Naive thymus-derived CD4-positive, alpha-beta T cell (primary cell): ENCODE data around the gene ABI3. TPM values are rescaled to one million over a fixed set of nuclear protein-coding genes. Genes with fewer than 3 reads are reported as not detected.
"Not testable (repeated sequence)": the region's sequence is repeated elsewhere in the genome, so short reads cannot be mapped to it uniquely, and the experiment has no call there.

Experiments used
- ATAC-seq: fragments of 150-1000 bp; cut with Tn5 transposase; 2 replicates; pipeline ENCODE4 v1.10.0; 2021; ENCODE audit warnings: mild to moderate bottlenecking, moderate library complexity
- CTCF ChIA-PET: fragments of 350-600 bp; sonication (Branson Sonifier 250); formaldehyde crosslinking; loops from one replicate; lab custom pipeline; 2021; ENCODE audit warnings: antibody characterized with exemption; lab: Charles Lee
- POLR2A ChIA-PET: fragments of 350-600 bp; sonication (Branson Sonifier 250); formaldehyde crosslinking; loops from one replicate; lab custom pipeline; 2021; ENCODE audit warnings: antibody characterized with exemption, inconsistent platforms; lab: Charles Lee
- DNase-seq, 9 donors: peaks; one replicate each; pipeline versions ENCODE4 v3.0.0 to v3.0.0-alpha.2; 2020 to 2022; ENCODE audit warnings: mixed read lengths in 1 of 9
- H3K27ac ChIP-seq: one replicate; pipeline ENCODE4 v1.7.0; 2013; ENCODE audit warnings: mild to moderate bottlenecking, low read depth, low read length, moderate library complexity
- H3K27me3 ChIP-seq, 2 donors: one replicate each; pipeline ENCODE4 v1.7.0; 2013; ENCODE audit warnings: low read length in 2 of 2, mild to moderate bottlenecking in 2 of 2, moderate library complexity in 2 of 2; ENCODE audit not compliant: control insufficient read depth in 2 of 2, insufficient read depth in 2 of 2
- H3K36me3 ChIP-seq, 3 experiments: 1 replicate in 2 of 3; 2 replicates in 1 of 3; pipeline ENCODE4 v1.7.0; 2013; ENCODE audit warnings: low read length in 3 of 3, mild to moderate bottlenecking in 3 of 3, moderate library complexity in 1 of 3; ENCODE audit not compliant: insufficient read depth in 3 of 3, control insufficient read depth in 2 of 3
- H3K4me1 ChIP-seq, 2 donors: one replicate each; pipeline ENCODE4 v1.7.0; 2013; ENCODE audit warnings: low read length in 2 of 2, mild to moderate bottlenecking in 2 of 2, moderate library complexity in 1 of 2; ENCODE audit not compliant: control insufficient read depth in 2 of 2, insufficient read depth in 2 of 2
- H3K4me3 ChIP-seq: 2 replicates; pipeline ENCODE4 v1.7.0; 2013; ENCODE audit warnings: mild to moderate bottlenecking, low read length
- H3K9me3 ChIP-seq, 3 experiments: 1 replicate in 2 of 3; 2 replicates in 1 of 3; pipeline ENCODE4 v1.7.0; 2013; ENCODE audit warnings: low read length in 3 of 3; ENCODE audit not compliant: control insufficient read depth in 2 of 3
- H3K27ac Mint-ChIP-seq, 9 donors: one replicate each; pipeline ENCODE4 v1.8.0; 2020 to 2022; ENCODE audit warnings: mixed read lengths in 9 of 9, mild to moderate bottlenecking in 8 of 9, moderate library complexity in 5 of 9, inconsistent platforms in 2 of 9
- H3K27me3 Mint-ChIP-seq, 5 donors: one replicate each; pipeline ENCODE4 v1.8.0; 2021 to 2022; ENCODE audit warnings: mixed read lengths in 5 of 5, mild to moderate bottlenecking in 1 of 5
- H3K36me3 Mint-ChIP-seq, 5 donors: one replicate each; pipeline ENCODE4 v1.8.0; 2020 to 2022; ENCODE audit warnings: mixed read lengths in 5 of 5, mild to moderate bottlenecking in 3 of 5, inconsistent platforms in 1 of 5
- H3K4me1 Mint-ChIP-seq, 7 donors: one replicate each; pipeline ENCODE4 v1.8.0; 2020 to 2022; ENCODE audit warnings: mixed read lengths in 7 of 7, mild to moderate bottlenecking in 3 of 7, inconsistent platforms in 1 of 7
- H3K4me3 Mint-ChIP-seq, 10 donors: one replicate each; pipeline ENCODE4 v1.8.0; 2020 to 2022; ENCODE audit warnings: mild to moderate bottlenecking in 10 of 10, mixed read lengths in 10 of 10, moderate library complexity in 6 of 10, inconsistent platforms in 2 of 10
- H3K9me3 Mint-ChIP-seq, 11 donors: one replicate each; pipeline ENCODE4 v1.8.0; 2020 to 2022; ENCODE audit warnings: mixed read lengths in 11 of 11, mild to moderate bottlenecking in 4 of 11, inconsistent platforms in 1 of 11, moderate library complexity in 1 of 11
- intact Hi-C, 2 donors: fragments of 100-400 bp; cut with micrococcal nuclease; formaldehyde crosslinking; loops; one replicate each; pipeline ENCODE4 v1.15.1; 2023
- polyA plus RNA-seq, 2 donors: library from polyadenylated mRNA; unstranded; fragments of 300-500 nt; fragmentation: Illumina TruSeq; gene quantifications; one replicate each; pipeline ENCODE4 v1.2.3, GENCODE V29; 2021
- total RNA-seq, 6 experiments: library from RNA in 5 of 6; stranded (reverse) in 5 of 6; gene quantifications; 1 replicate in 5 of 6; 2 replicates in 1 of 6; pipeline ENCODE4 v1.2.3 and lab custom pipeline; 2021 to 2026

The ABI3 gene
- total and polyA plus RNA-seq, 7 experiments from 2014 or later = 8.2 to 57.8 (median 15.0) TPM

- Histone ChIP-seq H3K27ac (no peak overlapping the region), H3K9me3 (no peaks in the 10 kb centered on the region), H3K4me1 (peaks cover 5 to 6% of the 10 kb centered on the region in 2 donors), H3K36me3 (no peaks in the 10 kb centered on the region), H3K27me3 (no peaks in the 10 kb centered on the region), H3K4me3 (no peak overlapping the region)
- H3K36me3 Mint-ChIP-seq = no peaks in the 10 kb centered on the region
- ChIA-PET POLR2A (interaction anchor here (0.8 kb wide), 1 partner anchor 49 kb away, joined by 3 read pairs; no protein-coding TSS in a partner anchor), CTCF (interaction anchor here (1.1 kb wide), 1 partner anchor 58 kb away, joined by 3 read pairs; no protein-coding TSS in a partner anchor)
- H3K27ac Mint-ChIP-seq = no peak overlapping the region
- ATAC-seq = no peak
- no peaks in the 10 kb centered on the region for H3K9me3 Mint-ChIP-seq
- peaks cover 0 to 19% (median 8%) of the 10 kb centered on the region in 5 donors for H3K27me3 Mint-ChIP-seq
- DNase-seq = no peak
- intact Hi-C loops = no loop called here
- H3K4me1 Mint-ChIP-seq = peaks cover 0 to 11% (median 8%) of the 10 kb centered on the region in 7 donors
- H3K4me3 Mint-ChIP-seq = peak overlapping the region in 1 of 10 donors; percentile 34
These were observed 47.9 kb downstream of the ABI3 start for GRCh38 chr17:49258394-49258793.

GRCh38 chr17:49259663-49260010 is 49.1 kb downstream of the ABI3 start:
- ATAC-seq (no peak), DNase-seq (no peak)
- Histone ChIP-seq H3K9me3 (no peaks in the 10 kb centered on the region), H3K4me3 (peak overlapping the region; percentile 64), H3K4me1 (peaks cover 5 to 6% of the 10 kb centered on the region in 2 donors), H3K27me3 (no peaks in the 10 kb centered on the region), H3K27ac (no peak overlapping the region), H3K36me3 (no peaks in the 10 kb centered on the region)
- Mint-ChIP-seq H3K27ac (no peak overlapping the region), H3K9me3 (no peaks in the 10 kb centered on the region), H3K4me3 (peak overlapping the region; percentile 63 to 86 (median 82)), H3K27me3 (peaks cover 0 to 22% (median 8%) of the 10 kb centered on the region in 5 donors), H3K36me3 (no peaks in the 10 kb centered on the region), H3K4me1 (peaks cover 0 to 10% (median 8%) of the 10 kb centered on the region in 7 donors)
- intact Hi-C loops = loop anchor here in 1 of 2 donors (2.0 kb wide), 1 partner anchor 33 kb away; no protein-coding TSS in a partner anchor
- POLR2A ChIA-PET = interaction anchor here (0.6 to 0.9 kb wide), 3 partner anchors 19 to 39 kb away, joined by 3 to 4 read pairs (median 3); no protein-coding TSS in a partner anchor
- CTCF ChIA-PET = interaction anchor here (0.6 kb wide), 1 partner anchor 203 kb away, joined by 3 read pairs; no protein-coding TSS in a partner anchor

GRCh38 chr17:49260011-49260816 is 49.7 kb downstream of the ABI3 start:
- Histone ChIP-seq H3K4me1 (peaks cover 5 to 6% of the 10 kb centered on the region in 2 donors), H3K27ac (no peak overlapping the region), H3K9me3 (no peaks in the 10 kb centered on the region), H3K4me3 (peak overlapping the region; percentile 64), H3K36me3 (no peaks in the 10 kb centered on the region), H3K27me3 (no peaks in the 10 kb centered on the region)
- Mint-ChIP-seq H3K9me3 (no peaks in the 10 kb centered on the region), H3K27ac (peak overlapping the region in 1 of 9 donors; percentile 55), H3K4me1 (peaks cover 0 to 10% (median 8%) of the 10 kb centered on the region in 7 donors), H3K4me3 (peak overlapping the region; percentile 63 to 86 (median 82)), H3K36me3 (no peaks in the 10 kb centered on the region), H3K27me3 (peaks cover 0 to 22% (median 8%) of the 10 kb centered on the region in 5 donors)
- peak; percentile 4 to 76 (median 30) for DNase-seq
- ATAC-seq = peak; percentile 80
- ChIA-PET POLR2A (interaction anchor here (0.6 to 0.7 kb wide), 2 partner anchors 18 to 39 kb away, joined by 3 read pairs; no protein-coding TSS in a partner anchor), CTCF (interaction anchor here (0.6 kb wide), 1 partner anchor 203 kb away, joined by 3 read pairs; no protein-coding TSS in a partner anchor)
- intact Hi-C loops = loop anchor here in 1 of 2 donors (2.0 kb wide), 1 partner anchor 33 kb away; no protein-coding TSS in a partner anchor

GRCh38 chr17:49260817-49261291 is 50.3 kb downstream of the ABI3 start:
- Histone ChIP-seq H3K27ac (no peak overlapping the region), H3K4me3 (peak overlapping the region; percentile 55), H3K27me3 (no peaks in the 10 kb centered on the region), H3K9me3 (no peaks in the 10 kb centered on the region), H3K4me1 (peaks cover 5 to 6% of the 10 kb centered on the region in 2 donors), H3K36me3 (no peaks in the 10 kb centered on the region)
- ChIA-PET POLR2A (no interaction called here), CTCF (no interaction called here)
- peak in 1 of 9 donors; percentile 13 for DNase-seq
- Mint-ChIP-seq H3K36me3 (no peaks in the 10 kb centered on the region), H3K4me1 (peaks cover 0 to 10% (median 8%) of the 10 kb centered on the region in 7 donors), H3K4me3 (peak overlapping the region; percentile 62 to 83 (median 80)), H3K9me3 (no peaks in the 10 kb centered on the region), H3K27ac (peak overlapping the region in 4 of 9 donors; percentile 25 to 68 (median 44)), H3K27me3 (peaks cover 0 to 22% (median 8%) of the 10 kb centered on the region in 5 donors)
- no peak for ATAC-seq
- intact Hi-C loops = loop anchor here in 1 of 2 donors (2.0 kb wide), 1 partner anchor 34 kb away; no protein-coding TSS in a partner anchor

- H3K4me3 ChIP-seq, H3K36me3 Mint-ChIP-seq, H3K36me3 ChIP-seq, POLR2A ChIA-PET, DNase-seq, H3K4me1 ChIP-seq, H3K27ac Mint-ChIP-seq, H3K9me3 ChIP-seq, CTCF ChIA-PET, ATAC-seq, H3K9me3 Mint-ChIP-seq, H3K27me3 ChIP-seq, H3K27ac ChIP-seq: not testable (repeated sequence)
- Mint-ChIP-seq H3K4me1 (peaks cover 0 to 10% (median 8%) of the 10 kb centered on the region in 7 donors), H3K4me3 (peak overlapping the region in 8 of 10 donors; percentile 12 to 83 (median 79)), H3K27me3 (peaks cover 0 to 22% (median 8%) of the 10 kb centered on the region in 5 donors)
- intact Hi-C loops = loop anchor here in 1 of 2 donors (2.0 kb wide), 1 partner anchor 35 kb away; no protein-coding TSS in a partner anchor
These were observed 51.0 kb downstream of the ABI3 start for GRCh38 chr17:49261540-49261939.

DNA sequence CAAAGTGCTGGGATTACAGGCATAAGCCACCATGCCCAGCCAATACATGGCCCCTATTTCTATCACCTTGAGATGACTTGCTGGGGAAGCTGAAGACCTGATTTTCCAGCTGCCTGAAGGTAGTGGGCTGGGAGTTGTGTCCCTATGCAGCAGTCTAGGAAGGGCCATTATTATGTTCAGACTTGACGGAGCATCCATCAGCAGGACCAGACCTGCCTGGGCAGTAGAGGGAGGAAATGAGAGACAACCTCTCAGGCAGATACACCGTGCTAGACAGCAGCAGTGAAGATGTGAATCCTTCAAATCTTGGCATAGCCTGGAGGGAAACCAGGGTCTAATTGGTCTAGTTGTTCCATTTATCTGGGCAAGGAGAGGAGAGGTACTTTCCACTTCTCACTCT is 55.7 kb downstream of the ABI3 start:
- no peak for ATAC-seq
- CTCF ChIA-PET = no interaction called here
- H3K4me3 ChIP-seq = no peak overlapping the region

More for the DNA sequence above, 55.7 kb downstream of the ABI3 start:
- Histone ChIP-seq H3K4me1 (no peaks in the 10 kb centered on the region), H3K27me3 (no peaks in the 10 kb centered on the region), H3K9me3 (no peaks in the 10 kb centered on the region), H3K27ac (no peak overlapping the region), H3K36me3 (no peaks in the 10 kb centered on the region)
- POLR2A ChIA-PET = no interaction called here
- Mint-ChIP-seq H3K36me3 (no peaks in the 10 kb centered on the region), H3K4me1 (peaks cover 0 to 2% (median 1%) of the 10 kb centered on the region in 7 donors), H3K4me3 (no peak overlapping the region), H3K27ac (no peak overlapping the region), H3K27me3 (peaks cover 0 to 10% (median 2%) of the 10 kb centered on the region in 5 donors), H3K9me3 (no peaks in the 10 kb centered on the region)
- intact Hi-C loops = no loop called here
- no peak for DNase-seq
